Tongue (tissue), 3 donors: ENCODE measurements around the gene EIF4A3. TPM values are rescaled to one million over a fixed set of nuclear protein-coding genes. Genes with fewer than 3 reads are reported as not detected.
"Not testable (repeated sequence)": the region's sequence is repeated elsewhere in the genome, so short reads cannot be mapped to it uniquely, and the experiment has no call there.

Source experiments
- DNase-seq: peaks from one replicate; pipeline ENCODE4 v3.0.0-alpha.2; 2015
- small RNA-seq: library from RNA; depleted of rRNA; stranded (forward); fragments of <200 nt; gene quantifications from one replicate; pipeline ENCODE3, GENCODE V24; 2014; ENCODE audit warnings: low replicate concordance
- total RNA-seq: library from RNA; depleted of rRNA; stranded (reverse); fragments of >200 nt; gene quantifications from one replicate; pipeline ENCODE4 v1.2.3, GENCODE V29; 2014

The EIF4A3 gene
- total RNA-seq, 1 donor from 2014 or later, result 88.5 TPM

DNA sequence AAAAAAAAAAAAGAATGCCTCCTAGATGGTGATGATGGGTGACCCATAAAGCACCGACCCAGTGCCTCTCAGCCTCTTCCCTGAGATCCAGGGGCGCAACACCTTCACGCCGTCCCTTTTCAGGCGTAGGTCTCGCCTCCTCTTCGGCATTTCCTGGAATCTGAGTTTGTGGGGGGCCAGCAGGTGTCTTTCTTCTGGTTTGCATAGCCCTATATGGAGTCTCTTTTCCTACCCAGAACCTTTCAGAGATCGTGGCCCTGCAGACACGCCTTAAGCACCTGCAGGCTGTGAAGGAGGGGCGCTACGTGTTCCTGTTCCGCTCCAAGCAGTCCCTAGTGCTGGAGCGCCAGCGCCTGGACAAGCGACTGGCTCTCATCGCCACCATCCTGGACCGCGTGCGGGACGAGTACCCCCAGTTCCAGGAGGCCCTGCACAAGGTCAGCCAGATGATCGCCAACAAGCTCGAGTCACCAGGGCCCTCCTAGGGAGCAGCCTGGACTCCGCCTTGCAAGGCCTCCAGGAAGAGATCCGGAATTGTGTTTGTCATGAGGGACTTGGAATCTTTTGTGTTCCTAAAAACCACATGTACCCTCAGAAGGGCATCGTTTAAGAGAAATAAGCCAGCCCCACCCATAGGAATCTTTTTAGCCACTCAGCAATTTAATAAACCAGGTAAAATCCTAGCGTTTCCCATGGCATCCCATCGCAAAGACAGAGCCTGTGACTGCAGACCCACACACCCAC is 47.5 kb downstream of the EIF4A3 start:
- DNase-seq, result no peak

DNA sequence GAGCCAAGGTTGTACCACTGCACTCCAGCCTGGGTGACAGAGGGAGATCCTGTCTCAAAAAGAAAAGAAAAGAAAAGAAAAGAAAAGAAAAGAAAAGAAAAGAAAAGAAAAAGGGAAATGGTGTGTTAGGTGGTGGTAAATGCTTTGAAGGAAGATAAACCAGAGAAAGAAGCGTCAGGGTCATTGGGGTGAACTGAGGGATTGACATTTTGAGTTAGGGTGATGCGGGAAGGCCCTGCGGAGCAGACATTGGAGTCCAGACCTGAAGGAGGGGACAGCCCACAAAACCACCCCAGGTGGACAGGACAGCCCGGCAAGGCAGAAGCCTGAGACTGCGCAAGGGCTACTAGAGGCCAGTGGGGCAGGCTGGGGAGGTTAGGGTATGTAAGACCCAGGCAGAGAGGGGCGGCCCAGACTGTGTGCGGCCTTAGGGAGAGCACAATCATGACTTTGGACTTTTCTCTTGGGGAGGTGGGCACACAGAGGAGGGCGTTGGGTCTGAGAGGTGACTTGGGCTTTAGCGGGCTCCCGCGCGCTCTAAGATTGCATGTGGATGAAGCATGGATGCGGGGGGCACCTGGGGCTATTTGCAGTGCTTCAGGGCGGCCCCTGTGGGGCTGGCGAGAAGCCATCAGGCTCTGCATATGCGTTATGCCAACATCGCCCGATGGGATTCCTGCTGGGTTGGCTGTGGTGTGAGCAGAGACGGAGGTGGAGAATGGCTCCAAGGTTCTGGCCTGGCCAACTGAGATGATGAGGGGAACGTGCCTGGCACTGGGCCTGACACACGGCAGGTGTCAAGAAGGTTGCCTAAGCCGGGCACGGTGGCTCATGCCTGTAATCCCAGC is 48.9 kb downstream of the EIF4A3 start:
- DNase-seq, result no peak

DNA sequence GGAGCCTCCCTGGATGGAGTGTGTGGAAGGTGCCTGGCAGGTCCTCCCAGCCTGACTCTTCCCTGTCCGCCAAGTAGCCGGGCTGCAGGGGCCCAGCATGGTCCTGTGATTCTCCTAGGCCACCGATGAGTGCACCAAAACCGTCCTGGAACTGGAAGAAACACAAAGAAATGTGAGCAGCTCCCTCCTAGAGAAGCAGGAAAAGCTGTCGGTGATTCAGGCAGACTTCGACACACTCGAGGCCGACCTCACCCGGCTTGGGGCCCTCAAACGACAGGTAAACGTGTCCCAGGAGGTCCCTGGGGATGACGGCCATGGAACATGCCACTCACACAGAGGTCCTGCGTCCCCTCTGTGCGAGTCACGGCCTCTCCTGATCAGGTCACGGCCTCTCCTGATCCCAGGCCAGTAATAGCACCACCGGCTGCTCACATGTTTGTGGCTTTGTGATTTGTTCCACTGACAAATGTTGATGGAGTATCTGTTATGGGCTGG is 49.8 kb downstream of the EIF4A3 start:
- peak; percentile 18 for DNase-seq

DNA sequence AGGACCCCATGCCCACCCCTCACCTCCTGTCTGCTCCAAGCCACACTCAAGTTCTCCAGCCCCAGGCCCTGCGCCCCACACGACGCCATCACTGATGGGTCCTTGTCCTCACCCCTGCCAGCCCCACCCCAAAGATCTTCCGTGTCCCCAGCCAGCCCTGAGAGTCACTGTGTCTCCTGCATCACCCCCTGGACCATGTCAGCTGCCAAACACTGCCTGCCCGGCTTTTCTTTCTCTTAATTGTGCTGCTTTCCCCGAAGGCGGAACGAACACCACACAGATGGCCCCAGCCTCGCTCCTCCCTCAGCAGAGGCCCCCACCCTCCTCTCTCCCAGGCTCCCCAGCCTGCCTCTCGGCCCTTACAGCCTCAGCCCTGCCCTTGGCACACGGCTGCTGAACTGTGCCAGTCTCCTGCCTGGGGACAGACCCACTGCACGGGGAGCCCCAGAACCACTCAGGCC is 50.3 kb downstream of the EIF4A3 start:
- peak; percentile 88 for DNase-seq

DNA sequence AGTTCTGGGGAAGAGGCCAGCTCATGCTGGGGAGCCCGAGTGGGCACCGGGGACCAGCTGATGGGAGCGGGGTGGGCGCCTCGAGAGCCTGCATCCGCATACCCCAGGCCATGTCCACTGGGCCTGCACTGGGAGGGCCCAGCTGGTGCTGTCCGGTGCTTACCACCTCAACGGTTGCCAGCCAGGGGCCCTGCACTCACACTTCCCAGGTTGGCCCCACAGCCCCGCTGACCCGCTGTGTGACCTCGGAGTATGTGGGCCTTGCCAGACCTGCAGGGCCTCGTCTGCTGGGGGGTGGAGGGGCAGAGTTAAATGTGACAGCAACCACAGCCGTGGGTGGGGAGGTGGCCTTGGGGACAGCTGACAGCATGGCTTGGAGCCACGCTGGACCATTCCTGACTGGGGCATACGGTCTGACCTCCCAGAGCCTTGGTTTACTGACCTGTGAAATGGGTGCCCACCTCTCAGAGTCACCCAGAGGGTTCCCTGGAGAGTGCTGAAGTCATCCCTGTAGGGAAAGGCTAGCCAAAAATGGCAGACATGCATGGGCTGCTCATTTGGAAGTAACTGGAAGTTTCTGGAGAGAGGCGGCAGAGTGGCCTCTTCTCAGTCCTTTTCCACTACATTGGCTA is 51.0 kb downstream of the EIF4A3 start:
- DNase-seq, result no peak

DNA sequence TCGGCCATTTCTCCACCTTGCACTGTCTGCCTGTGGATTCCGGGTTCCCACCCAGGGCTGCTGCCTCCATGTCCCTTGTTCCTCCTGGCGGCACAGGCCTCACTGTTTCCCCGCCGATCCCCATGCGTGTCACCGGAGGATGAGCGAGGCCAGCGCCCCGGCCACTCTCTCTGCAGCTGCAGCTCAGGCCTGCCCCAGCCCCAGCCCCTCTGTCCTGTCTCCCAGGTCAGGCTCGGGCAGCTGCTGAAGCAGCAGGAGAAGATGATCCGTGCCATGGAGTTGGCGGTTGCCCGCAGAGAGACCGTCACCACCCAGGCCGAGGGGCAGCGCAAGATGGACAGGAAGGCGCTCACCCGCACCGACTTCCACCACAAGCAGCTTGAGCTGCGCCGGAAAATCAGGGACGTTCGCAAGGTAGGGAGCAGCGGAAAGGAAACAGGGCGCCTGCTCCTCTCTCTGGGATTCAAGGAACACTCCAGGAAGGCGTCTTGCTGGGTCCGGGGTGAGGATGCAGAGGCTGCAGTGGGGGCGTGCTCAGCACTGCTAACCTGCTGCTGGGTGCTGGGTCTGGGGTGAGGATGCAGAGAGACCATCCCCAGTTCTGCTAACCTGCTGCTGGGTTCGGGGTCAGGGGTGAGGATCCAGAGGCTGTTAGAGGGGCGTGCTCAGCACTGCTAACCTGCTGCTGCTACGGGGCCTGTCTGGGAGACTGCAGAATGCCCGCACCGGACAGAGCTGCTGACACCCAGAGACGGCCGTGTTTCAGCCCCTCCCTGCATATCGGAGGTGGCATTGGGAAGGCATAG is 51.7 kb downstream of the EIF4A3 start:
- DNase-seq, result no peak

DNA sequence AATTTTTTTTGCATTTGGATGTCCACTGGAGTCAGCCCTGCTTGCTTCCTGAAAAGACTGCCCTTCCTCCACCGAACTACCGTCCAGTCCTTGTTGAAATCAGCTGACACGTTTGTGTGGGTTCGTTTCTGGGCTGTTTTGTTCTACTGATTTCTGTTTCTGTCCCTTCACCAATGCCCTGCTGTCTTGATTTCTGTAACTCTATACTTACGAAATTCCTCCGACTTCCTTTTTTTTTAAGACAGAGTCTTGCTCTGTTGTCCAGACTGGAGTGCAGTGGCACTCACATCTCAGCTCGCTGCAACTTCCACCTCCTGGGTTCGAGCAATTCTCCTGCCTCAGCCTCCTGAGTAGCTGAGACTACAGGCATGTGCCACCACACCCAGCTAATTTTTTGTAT is 54.0 kb downstream of the EIF4A3 start:
- DNase-seq, result no peak

DNA sequence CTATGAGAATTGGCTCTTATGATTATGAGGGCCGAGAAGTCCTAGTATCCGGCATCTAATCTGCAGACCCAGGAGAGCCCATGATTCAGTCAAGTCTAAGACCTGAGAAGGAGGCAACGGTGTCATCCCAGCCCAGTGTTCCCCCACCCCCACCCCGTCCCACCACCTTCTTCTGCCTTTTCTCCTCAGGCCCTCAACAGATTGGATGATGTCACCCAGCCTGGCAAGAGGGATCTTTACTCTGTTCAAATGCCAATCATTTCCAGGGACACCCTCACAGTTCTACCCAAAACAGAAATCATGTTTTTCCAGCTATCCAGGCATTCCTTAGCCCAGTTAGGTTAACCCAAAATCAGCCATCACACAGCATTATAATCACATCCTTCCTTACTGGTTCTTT is 55.6 kb downstream of the EIF4A3 start:
- DNase-seq, result no peak

DNA sequence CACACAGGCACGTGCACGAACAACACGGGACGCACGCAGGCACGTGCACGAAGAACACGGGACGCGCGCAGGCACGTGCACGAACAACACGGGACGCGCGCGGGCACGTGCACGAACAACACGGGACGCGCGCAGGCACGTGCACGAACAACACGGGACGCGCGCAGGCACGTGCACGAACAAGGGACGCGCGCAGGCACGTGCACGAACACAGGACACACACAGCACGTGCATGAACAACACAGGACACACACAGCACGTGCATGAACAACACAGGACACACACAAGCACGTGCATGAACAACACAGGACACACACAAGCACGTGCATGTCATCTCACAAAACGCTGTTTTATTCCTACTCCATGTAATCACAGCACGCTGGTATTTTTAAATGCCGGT is 56.8 kb downstream of the EIF4A3 start:
- not testable (repeated sequence) for DNase-seq

DNA sequence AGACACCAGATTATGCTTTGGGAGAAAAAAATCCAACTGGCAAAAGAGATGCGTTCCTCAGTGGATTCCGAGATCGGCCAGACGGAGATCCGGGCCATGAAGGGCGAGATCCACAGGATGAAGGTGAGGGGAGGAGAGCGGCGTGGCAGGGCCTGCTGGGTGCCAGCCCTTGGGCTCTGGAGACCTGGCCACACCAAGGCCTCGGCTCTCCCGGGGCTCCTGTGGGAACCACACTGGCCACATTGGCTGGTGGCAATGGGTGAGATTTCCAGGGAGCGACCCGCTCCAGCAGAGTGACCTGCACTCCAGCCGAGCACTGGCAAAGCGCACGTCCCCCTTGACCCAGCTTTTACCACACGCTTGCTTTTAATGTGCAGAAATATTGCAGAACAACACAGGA is 57.2 kb downstream of the EIF4A3 start:
- DNase-seq, result no peak

DNA sequence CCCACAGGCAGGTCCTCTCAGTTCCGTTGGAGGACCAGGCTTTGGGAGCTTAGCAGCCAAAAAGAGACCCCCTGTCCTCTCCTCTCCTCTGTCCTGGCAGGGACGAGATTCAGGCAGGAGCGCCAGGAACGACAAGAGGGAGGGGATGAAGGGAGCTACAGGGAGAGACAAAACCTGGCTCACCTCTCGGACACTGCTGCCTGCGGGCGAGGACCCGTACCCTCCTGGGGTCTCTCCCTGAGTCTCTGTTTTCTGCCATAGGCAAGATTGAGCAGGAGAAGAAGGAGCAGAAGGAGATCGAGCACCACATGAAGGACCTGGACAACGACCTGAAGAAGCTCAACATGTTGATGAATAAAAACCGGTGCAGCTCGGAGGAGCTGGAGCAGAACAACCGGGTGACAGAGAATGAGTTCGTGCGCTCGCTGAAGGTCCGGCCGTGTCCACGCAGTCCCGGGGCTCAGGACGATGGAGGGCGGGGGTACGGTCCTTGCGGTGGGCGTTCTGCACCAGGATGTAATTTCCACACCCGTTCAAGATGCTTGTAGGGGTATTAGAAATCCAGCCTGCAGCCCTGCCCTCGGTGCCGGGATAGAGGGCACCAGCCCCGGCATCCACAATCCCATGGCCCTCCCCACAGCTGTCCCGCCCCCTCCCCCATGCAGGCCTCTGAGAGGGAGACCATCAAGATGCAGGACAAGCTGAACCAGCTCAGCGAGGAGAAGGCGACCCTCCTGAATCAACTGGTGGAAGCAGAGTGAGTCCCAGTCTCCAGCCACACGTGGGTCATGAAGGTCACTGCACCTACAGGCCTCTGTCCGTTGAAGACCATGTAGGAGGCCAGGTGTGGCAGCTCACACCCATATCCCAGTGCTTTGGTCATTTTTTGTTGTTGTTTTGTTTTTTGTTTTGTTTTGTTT is 59.3 kb downstream of the EIF4A3 start:
- no peak for DNase-seq

DNA sequence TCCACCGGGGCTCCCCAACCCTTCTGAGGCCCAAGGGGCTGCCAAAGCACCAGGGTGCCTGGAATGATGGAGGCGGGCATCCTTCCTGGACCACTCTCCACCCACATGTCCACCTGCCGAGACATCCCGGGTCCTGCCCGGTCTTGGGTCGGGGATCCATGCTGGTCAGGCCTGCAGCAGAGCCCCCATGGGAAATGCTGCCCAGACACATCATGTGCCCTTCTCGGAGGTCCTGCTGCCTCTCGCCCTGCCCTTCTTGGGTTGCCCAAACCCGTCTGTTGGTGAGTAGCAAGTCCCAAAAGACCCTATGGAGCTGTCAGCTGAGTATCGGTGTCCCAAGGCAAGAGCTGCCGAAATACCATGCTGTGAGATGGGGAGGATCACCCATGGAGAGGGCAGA is 60.3 kb downstream of the EIF4A3 start:
- no peak for DNase-seq

DNA sequence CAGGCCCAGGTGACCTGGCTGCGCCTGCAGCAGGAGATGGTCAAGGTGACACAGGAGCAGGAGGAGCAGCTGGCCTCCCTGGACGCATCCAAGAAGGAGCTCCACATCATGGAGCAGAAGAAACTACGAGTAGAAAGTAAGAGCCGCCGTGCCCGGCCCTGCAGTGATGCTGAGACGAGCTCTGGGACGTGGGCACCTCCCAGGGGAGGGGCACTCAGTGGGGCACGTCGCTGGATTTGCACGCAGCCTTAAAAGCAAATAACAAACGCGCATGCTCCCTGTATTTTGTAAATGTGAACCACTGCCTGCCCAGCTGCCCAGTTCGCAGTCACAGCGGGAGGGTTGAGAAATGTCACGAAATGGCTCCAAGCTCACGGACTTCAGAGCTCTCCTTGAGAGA is 60.8 kb downstream of the EIF4A3 start:
- DNase-seq, result no peak

DNA sequence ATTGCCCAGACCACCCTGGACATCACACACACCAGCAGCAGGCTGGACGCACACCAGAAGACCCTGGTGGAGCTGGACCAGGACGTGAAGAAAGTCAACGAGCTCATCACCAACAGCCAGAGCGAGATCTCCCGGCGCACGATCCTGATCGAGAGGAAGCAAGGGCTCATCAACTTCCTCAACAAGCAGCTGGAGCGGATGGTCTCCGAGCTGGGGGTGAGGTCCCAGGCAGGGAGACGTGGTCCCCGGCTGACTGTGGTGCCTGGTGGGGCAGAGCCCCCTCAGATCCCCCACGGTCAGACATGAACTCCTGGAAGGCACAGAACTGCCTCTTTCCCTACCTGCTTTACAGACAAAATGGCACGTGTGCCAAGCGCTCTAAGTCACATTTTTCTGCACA is 62.2 kb downstream of the EIF4A3 start:
- no peak for DNase-seq

Small RNAs within 50 kb of the gene (small RNA-seq; reads per million reads assigned to genes)
- gene AC087741.2 (not detected), gene MIR1268B (not detected)

Other genes starting within 250 kb of the EIF4A3 start
- 23.3 TPM for gene TBC1D16, start 111.3 kb downstream of the EIF4A3 start, total RNA-seq
- 4.5 TPM for gene CCDC40, start 110.5 kb downstream of the EIF4A3 start, total RNA-seq
- 22.6 TPM for gene GAA, start 45.5 kb downstream of the EIF4A3 start, total RNA-seq
- 14.9 TPM for gene CARD14, start 22.9 kb upstream of the EIF4A3 start, total RNA-seq
- 15.5 TPM for gene SGSH, start 73.2 kb upstream of the EIF4A3 start, total RNA-seq
- 9.2 TPM for gene SLC26A11, start 73.3 kb upstream of the EIF4A3 start, total RNA-seq
- 66.8 TPM for gene RNF213, start 113.7 kb upstream of the EIF4A3 start, total RNA-seq